ENCODE results near the gene ATG7. TPM values are rescaled to one million over a fixed set of nuclear protein-coding genes. Genes with fewer than 3 reads are reported as not detected.
"Not testable (repeated sequence)": the region's sequence is repeated elsewhere in the genome, so short reads cannot be mapped to it uniquely, and the experiment has no call there.

ATG7 gene
- total RNA-seq, 1 donor from 2014 or later, result 53.5 TPM

DNA sequence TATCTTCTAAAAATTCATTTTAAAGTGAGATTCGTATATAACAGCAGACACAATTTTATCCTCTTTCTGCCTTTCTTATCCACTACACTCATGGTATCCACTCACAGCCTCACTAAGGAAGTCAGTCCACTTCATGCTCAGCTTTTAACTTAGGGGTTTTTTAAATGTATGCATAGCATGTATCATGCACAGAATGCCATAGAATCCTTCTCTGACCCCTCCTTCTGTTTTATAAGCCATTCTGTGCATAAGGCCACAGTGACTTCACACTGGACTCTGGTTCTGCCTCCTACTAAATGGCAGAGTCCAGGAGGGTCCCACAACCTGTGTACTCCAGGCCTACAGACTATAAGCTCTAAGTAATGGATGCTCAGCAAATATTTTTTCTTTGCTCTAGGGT, 129.2 kb downstream of the ATG7 start:
- H3K9me3 Mint-ChIP-seq, result peaks cover 14% of the 10 kb centered on the region
- Histone ChIP-seq H3K27ac (no peak overlapping the region), H3K27me3 (no peaks in the 10 kb centered on the region), H3K36me3 (no peaks in the 10 kb centered on the region), H3K9ac (no peak overlapping the region), H3K4me1 (no peaks in the 10 kb centered on the region), H3F3A (ENCODE audit: low read depth) (no peaks in the 10 kb centered on the region), H3K4me3 (no peak overlapping the region), H3K9me3 (ENCODE audit: low read depth) (no peaks in the 10 kb centered on the region), H3K79me2 (ENCODE audit: low read depth) (no peaks in the 10 kb centered on the region), H2AFZ (replicated peaks) (no peak overlapping the region), H4K20me1 (ENCODE audit: low read depth) (no peaks in the 10 kb centered on the region), H3K4me2 (no peak overlapping the region)
- H3K4me1 Mint-ChIP-seq, result peaks cover 10% of the 10 kb centered on the region
- no peak for DNase-seq (ENCODE audit: low spot score)
- H3K4me3 Mint-ChIP-seq, result no peak overlapping the region
- peaks cover 2% of the 10 kb centered on the region for H3K27me3 Mint-ChIP-seq (ENCODE audit: insufficient read depth, low read depth)
- no peak overlapping the region for H3K27ac Mint-ChIP-seq
- H3K36me3 Mint-ChIP-seq, result peaks cover 13% of the 10 kb centered on the region
- TF ChIP-seq, protein P1, sequence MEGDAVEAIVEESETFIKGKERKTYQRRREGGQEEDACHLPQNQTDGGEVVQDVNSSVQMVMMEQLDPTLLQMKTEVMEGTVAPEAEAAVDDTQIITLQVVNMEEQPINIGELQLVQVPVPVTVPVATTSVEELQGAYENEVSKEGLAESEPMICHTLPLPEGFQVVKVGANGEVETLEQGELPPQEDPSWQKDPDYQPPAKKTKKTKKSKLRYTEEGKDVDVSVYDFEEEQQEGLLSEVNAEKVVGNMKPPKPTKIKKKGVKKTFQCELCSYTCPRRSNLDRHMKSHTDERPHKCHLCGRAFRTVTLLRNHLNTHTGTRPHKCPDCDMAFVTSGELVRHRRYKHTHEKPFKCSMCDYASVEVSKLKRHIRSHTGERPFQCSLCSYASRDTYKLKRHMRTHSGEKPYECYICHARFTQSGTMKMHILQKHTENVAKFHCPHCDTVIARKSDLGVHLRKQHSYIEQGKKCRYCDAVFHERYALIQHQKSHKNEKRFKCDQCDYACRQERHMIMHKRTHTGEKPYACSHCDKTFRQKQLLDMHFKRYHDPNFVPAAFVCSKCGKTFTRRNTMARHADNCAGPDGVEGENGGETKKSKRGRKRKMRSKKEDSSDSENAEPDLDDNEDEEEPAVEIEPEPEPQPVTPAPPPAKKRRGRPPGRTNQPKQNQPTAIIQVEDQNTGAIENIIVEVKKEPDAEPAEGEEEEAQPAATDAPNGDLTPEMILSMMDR (IDR thresholded peaks at IDR 0.05), result no peak
- TF ChIP-seq EZH2phosphoT487 (IDR thresholded peaks at IDR 0.05), result no peak
- no peak for TF ChIP-seq EZH2 (IDR thresholded peaks at IDR 0.05)

DNA sequence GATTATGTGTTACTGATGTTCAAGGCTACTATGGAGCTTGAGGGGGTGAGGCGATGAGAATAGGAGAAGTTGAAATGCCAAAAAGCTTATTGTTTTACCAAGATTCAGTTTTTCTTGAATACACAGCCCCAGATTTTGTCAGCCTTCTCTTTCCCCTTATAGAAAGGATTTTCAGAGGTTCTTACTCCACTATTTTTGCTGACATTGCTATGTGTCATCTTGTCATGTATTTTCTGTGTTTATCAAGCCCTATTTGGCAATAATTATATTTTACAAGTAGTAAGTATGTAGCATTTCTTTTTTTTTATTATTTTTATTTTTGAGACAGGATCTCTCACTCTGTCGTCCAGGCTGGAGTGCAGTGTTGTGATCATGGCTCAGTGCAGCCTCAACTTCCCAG, 133.1 kb downstream of the ATG7 start:
- H3K4me1 Mint-ChIP-seq, result peaks cover 10% of the 10 kb centered on the region
- H3K27ac Mint-ChIP-seq, result no peak overlapping the region
- Histone ChIP-seq H3K27me3 (no peaks in the 10 kb centered on the region), H3K79me2 (ENCODE audit: low read depth) (no peaks in the 10 kb centered on the region), H3K9ac (no peak overlapping the region), H2AFZ (replicated peaks) (no peak overlapping the region), H3K36me3 (no peaks in the 10 kb centered on the region), H3K4me1 (no peaks in the 10 kb centered on the region), H3K9me3 (ENCODE audit: low read depth) (no peaks in the 10 kb centered on the region), H3K4me3 (no peak overlapping the region), H3F3A (ENCODE audit: low read depth) (no peaks in the 10 kb centered on the region), H3K4me2 (no peak overlapping the region), H4K20me1 (ENCODE audit: low read depth) (no peaks in the 10 kb centered on the region), H3K27ac (no peak overlapping the region)
- TF ChIP-seq EZH2 (IDR thresholded peaks at IDR 0.05) (no peak), EZH2phosphoT487 (IDR thresholded peaks at IDR 0.05) (no peak)
- TF ChIP-seq, protein P1 (IDR thresholded peaks at IDR 0.05), result no peak
- no peak overlapping the region for H3K4me3 Mint-ChIP-seq
- peaks cover 35% of the 10 kb centered on the region for H3K36me3 Mint-ChIP-seq
- H3K27me3 Mint-ChIP-seq (ENCODE audit: insufficient read depth, low read depth), result peaks cover 2% of the 10 kb centered on the region
- H3K9me3 Mint-ChIP-seq, result peaks cover 47% of the 10 kb centered on the region
- DNase-seq (ENCODE audit: low spot score), result no peak

DNA sequence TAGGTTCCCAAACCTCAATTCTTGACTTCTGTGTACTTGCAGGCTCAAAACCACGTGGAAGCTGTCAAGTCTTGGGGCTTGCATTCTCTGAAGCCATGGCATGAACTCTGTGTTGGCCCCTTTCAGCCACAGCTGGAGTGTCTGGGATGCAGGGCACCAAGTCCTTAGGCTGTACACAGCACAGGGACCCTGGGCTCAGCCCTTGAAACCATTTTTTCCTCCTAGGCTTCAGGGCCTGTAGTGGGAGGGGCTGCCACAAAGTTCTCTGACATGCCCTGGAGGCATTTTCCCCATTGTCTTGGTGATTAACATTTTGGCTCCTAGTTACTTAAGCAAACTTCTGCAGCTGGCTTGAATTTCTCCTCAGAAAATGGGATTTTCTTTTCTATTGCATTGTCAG, 135.4 kb downstream of the ATG7 start:
- no peak overlapping the region for H2AFZ ChIP-seq (replicated peaks)
- no peak overlapping the region for H3K4me3 ChIP-seq
- Mint-ChIP-seq H3K36me3 (peaks cover 40% of the 10 kb centered on the region), H3K27me3 (ENCODE audit: insufficient read depth, low read depth) (peaks cover 2% of the 10 kb centered on the region), H3K27ac (no peak overlapping the region), H3K4me3 (no peak overlapping the region), H3K9me3 (peaks cover 58% of the 10 kb centered on the region), H3K4me1 (peaks cover 4% of the 10 kb centered on the region)
- no peak overlapping the region for H3K27ac ChIP-seq
- H3K27me3 ChIP-seq, result no peaks in the 10 kb centered on the region
- H3K9me3 ChIP-seq (ENCODE audit: low read depth), result no peaks in the 10 kb centered on the region
- no peaks in the 10 kb centered on the region for H4K20me1 ChIP-seq (ENCODE audit: low read depth)
- TF ChIP-seq, protein P1 (IDR thresholded peaks at IDR 0.05), result no peak
- TF ChIP-seq EZH2phosphoT487 (IDR thresholded peaks at IDR 0.05) (no peak), EZH2 (IDR thresholded peaks at IDR 0.05) (no peak)
- H3K79me2 ChIP-seq (ENCODE audit: low read depth), result no peaks in the 10 kb centered on the region
- no peak overlapping the region for H3K9ac ChIP-seq
- no peaks in the 10 kb centered on the region for H3F3A ChIP-seq (ENCODE audit: low read depth)
- no peak for DNase-seq (ENCODE audit: low spot score)
- no peaks in the 10 kb centered on the region for H3K4me1 ChIP-seq
- H3K36me3 ChIP-seq, result no peaks in the 10 kb centered on the region
- no peak overlapping the region for H3K4me2 ChIP-seq

DNA sequence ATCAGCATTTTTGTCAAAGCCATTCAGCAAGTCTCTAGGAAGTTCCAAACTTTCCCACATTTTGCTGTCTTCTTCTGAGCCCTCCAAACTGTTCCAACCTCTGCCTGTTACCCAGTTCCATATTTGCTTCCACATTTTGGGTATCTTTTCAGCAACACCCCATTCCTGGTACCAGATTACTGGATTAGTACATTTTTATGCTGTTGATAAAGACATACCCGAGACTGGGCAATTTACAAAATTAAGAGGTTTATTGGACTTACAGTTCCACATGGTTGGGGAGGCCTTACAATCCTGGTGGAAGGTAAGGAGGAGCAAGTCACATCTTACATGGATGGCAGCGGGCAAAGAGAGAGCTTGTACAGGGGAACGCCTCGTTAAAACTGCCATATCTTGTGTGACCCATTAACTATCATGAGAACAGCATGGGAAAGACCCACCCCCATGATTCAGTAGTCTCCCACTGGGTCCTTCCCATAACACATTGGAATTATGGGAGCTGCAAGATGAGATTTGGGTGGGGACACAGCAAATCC, 136.2 kb downstream of the ATG7 start:
- H3K4me1 Mint-ChIP-seq; H3K9ac ChIP-seq; H2AFZ ChIP-seq (replicated peaks); H3K79me2 ChIP-seq (ENCODE audit: low read depth); H3K4me3 Mint-ChIP-seq; H3K36me3 ChIP-seq; H3K27me3 Mint-ChIP-seq (ENCODE audit: insufficient read depth, low read depth); H3K9me3 ChIP-seq (ENCODE audit: low read depth); H3K4me3 ChIP-seq; H3K4me2 ChIP-seq; H3K27me3 ChIP-seq; DNase-seq (ENCODE audit: low spot score); H3K27ac Mint-ChIP-seq; H3K27ac ChIP-seq; H3K4me1 ChIP-seq; H4K20me1 ChIP-seq (ENCODE audit: low read depth); H3F3A ChIP-seq (ENCODE audit: low read depth): not testable (repeated sequence)
- Mint-ChIP-seq H3K36me3 (peaks cover 40% of the 10 kb centered on the region), H3K9me3 (peaks cover 60% of the 10 kb centered on the region)

All from neural progenitor cell (in vitro differentiated cells).